Activated CD4-positive, alpha-beta T cell treated with anti-CD3 and anti-CD28 coated beads for 1 hour (primary cell): Measurements from ENCODE around the gene MEF2C.

Experiments
- DNase-seq: peaks from one replicate; pipeline ENCODE4 v3.0.0-alpha.2; 2020

MEF2C gene

GRCh38 chr5:88671505-88672499 lies 211.2 kb downstream of the MEF2C start:
- no peak for DNase-seq

DNA sequence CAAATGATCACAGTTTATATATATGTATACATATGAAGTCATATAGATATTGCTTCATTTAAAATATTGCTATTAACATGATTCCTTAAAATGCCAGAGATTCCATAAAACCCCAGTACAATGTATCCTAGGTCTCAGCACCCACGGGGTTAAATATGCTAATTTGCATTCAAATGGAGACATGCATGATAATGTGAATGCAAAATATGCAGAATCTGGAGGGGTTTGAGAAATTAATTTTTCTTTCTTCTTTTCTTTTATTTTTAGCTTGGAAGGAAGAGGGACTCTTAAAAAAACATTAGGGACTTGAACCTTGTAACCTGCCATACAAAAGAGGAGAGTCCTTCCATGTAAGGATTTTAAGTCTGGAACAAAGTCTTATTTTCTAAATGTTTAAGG lies 211.9 kb downstream of the MEF2C start:
- no peak for DNase-seq

DNA sequence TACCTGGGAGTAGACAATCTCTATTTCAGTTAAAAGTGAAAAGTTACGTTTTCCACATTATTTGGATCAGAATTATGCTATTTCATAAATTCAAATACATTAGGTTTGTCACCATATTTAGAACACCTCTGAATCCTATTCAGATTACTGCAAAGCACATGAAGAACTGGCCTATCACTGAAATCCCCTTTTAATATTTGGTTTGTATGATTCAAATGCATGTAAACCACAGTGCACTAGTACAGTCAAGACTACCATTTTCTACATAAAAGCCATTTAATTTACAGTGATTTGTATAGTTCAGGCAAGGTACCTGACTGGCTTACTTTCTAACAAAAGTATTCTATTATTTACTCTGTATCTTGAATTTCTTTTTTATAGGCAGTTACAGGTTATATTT lies 212.5 kb downstream of the MEF2C start:
- no peak for DNase-seq

DNA sequence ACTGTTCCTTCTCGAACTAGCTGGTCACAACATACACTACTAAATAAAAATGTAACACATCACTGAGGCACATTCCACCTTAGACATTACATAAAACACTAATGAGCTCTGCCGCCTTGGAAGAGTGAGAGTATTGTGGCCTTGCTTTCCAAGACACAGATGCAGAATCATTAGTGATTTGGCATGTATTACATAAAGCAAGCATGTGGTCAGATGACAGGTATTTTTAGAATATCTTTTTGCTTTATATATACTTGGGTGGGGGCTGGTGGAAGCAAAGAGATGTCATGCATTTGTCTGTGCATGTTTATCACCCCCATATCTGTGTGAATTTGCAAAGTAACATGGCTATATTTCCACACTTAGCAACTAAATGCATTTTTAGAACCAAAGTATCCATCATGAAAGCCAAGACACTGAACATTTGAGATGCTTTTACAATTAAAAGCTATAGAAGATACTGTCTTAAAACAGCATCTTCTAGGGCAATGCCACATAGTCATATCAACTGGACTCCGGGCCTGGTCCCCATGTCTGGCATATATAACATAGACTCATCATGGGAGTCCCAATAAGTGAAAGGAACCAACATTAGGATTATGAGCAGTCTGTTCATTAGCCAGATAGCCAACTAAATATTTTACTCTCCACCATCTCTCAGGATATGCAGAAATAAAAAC lies 213.5 kb downstream of the MEF2C start:
- DNase-seq, result no peak

DNA sequence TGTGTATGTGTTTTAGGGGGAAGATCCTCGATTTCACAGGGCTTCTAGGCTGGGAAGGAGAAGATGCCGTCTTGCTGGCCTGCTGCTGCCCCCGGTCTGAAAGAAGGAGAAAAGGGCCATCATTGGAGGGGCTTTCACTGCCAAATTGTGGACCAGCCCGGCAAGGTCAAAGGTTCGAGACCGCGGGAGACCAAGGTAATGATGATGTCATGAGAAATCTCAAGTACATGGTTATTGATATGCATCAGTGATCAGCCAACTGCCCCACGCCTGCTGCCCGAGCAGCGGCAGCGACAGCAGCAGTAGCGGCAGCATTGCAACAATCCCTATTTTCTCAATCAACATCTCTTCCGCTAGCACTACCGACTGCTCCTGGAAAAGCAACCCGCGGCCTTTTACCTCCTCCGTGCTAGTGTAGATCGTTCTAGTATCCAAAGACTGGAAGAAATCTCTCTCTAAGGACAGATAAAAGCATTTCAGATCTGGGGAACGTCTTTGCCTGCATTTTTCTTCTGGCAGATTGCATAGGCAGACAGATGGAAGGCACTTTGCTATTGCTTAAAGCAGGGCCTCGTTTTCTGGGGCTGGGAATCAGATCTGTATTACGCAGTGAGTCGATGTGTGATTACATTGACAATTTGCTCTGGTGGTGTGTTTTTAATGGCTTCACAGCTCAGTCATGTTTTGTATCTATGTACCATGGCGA lies 215.3 kb downstream of the MEF2C start:
- no peak for DNase-seq
